Measurements from ENCODE around the gene GRIP1.

The GRIP1 gene

GRCh38 chr12:66678338-66679275 is at the start of gene GRIP1:
GRIP1 (minus strand) TSS chr12:66679076; CDS start chr12:66678904, 172 bp downstream.
- DNase-seq = no peak

GRCh38 chr12:66726556-66726955 is 47.7 kb upstream of the GRIP1 start:
- no peak for DNase-seq

GRCh38 chr12:66725031-66725430 is 46.2 kb upstream of the GRIP1 start:
- no peak for DNase-seq

GRCh38 chr12:66724616-66725015 is 45.7 kb upstream of the GRIP1 start:
- DNase-seq = no peak

GRCh38 chr12:66724026-66724425 is 45.1 kb upstream of the GRIP1 start:
- no peak for DNase-seq

GRCh38 chr12:66719862-66720261 is 41.0 kb upstream of the GRIP1 start:
- DNase-seq = no peak

GRCh38 chr12:66717036-66717673 is 38.3 kb upstream of the GRIP1 start:
- no peak for DNase-seq

GRCh38 chr12:66716522-66716921 is 37.6 kb upstream of the GRIP1 start:
- DNase-seq = no peak

GRCh38 chr12:66714709-66715108 is 35.8 kb upstream of the GRIP1 start:
- DNase-seq = no peak

GRCh38 chr12:66713984-66714383 is 35.1 kb upstream of the GRIP1 start:
- DNase-seq = no peak

GRCh38 chr12:66709893-66710292 is 31.0 kb upstream of the GRIP1 start:
- no peak for DNase-seq

GRCh38 chr12:66709457-66709773 is 30.5 kb upstream of the GRIP1 start:
- no peak for DNase-seq

- DNase-seq = peak; percentile 3
Observed at GRCh38 chr12:66708704-66709456, 30.0 kb upstream of the GRIP1 start.

- no peak for DNase-seq
Observed at GRCh38 chr12:66707002-66707697, 28.3 kb upstream of the GRIP1 start.

GRCh38 chr12:66699738-66700482 is 21.0 kb upstream of the GRIP1 start:
- DNase-seq = no peak

GRCh38 chr12:66698558-66698957 is 19.7 kb upstream of the GRIP1 start:
- DNase-seq = no peak

GRCh38 chr12:66697404-66697803 is 18.5 kb upstream of the GRIP1 start:
- DNase-seq = no peak

GRCh38 chr12:66694666-66695613 is 16.1 kb upstream of the GRIP1 start:
- no peak for DNase-seq

GRCh38 chr12:66693901-66694513 is 15.1 kb upstream of the GRIP1 start:
- DNase-seq = peak; percentile 58

- no peak for DNase-seq
Observed at GRCh38 chr12:66692986-66693385, 14.1 kb upstream of the GRIP1 start.

GRCh38 chr12:66692170-66692569 is 13.3 kb upstream of the GRIP1 start:
- no peak for DNase-seq
